ENCODE measurements around the gene OBSCN.

GRCh38 chr1:228171221-228171891, 36.5 kb upstream of the OBSCN start:
- TF ChIP-seq HCFC1 (IDR thresholded peaks at IDR 0.05; ENCODE audit: low read length) (no peak), CHD2 (IDR thresholded peaks at IDR 0.05; ENCODE audit: borderline replicate concordance, low read depth, low read length) (no peak), BHLHE40 (IDR thresholded peaks at IDR 0.05; ENCODE audit: borderline replicate concordance in 1 of 2, low read depth in 2 of 2, low read length in 1 of 2) (no peak), CTCF (IDR thresholded peaks at IDR 0.05 in 2 of 3, conservative IDR thresholded peaks at IDR 0.05 in 1 of 3; ENCODE audit: control insufficient read depth in 2 of 3, extremely low read depth in 1 of 3, insufficient read depth in 1 of 3, low read depth in 3 of 3, low read length in 3 of 3) (no peak)
